NOMO-1 treated with DMSO at 0.1 percent for 48 hours (cell line): Measurements from ENCODE around the gene C5orf58.

Experiments used
- DNase-seq: peaks from one replicate; lab custom pipeline; 2025; ENCODE audit not compliant: unreplicated experiment; lab: John Stamatoyannopoulos, UW

The C5orf58 gene

DNA sequence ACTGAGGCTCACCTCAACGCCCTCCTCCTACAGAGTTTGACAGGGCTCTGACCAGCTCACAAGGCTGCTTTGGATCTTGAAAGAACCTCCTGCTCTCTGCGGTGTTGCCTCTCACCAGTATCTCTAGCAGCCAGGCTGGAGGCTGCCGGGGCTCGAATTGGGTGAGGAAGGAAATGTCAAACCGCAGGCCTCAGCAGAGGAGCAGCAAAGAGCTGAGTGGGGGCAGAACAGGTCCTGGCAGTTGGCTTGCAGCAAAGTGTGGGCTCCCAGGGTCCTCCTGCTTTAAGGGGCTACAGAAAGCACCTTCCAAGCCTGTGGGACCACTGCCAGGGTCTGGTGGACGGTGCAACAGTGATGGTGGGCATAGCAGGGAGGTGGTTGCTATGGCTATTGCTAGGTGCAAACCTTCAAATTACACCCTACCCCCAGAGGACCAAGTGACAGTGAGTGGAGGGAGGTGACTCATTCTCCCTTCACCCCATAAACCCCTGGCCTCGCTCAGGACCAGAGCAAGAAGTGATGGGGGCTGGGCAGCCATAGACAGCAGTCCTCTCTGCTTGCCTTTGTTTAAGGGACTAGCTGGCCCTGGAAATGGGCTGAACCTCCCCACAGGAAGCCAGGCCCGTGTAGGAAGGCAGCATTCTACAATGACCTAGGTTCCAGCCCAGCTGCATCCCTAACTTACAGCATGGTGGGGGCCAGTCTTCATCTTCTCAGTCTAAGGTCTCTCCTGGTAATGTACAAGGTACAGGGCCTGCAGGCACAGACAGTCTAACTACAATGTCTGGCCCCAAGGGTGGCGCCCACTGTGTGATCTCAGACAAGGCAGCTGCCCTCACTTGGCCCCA, 46.0 kb downstream of the C5orf58 start:
- peak; percentile 91 for DNase-seq

DNA sequence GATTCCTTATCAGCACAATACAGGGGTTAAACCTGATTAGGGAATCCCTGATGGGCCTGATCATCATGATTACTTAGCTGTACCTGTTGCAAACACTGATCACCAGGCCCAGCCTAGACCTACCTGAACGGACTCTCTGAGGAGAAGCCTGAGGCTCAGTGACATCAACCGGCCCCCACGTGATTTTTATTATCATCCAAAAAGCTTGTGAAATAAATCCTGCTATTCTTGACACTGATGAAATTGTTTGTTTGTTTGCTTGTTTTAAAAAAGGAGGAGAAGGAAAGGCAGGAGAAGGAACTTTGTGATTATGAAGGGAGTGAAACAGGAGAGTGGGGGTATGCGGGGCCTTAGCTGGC, 46.7 kb downstream of the C5orf58 start:
- DNase-seq: no peak

DNA sequence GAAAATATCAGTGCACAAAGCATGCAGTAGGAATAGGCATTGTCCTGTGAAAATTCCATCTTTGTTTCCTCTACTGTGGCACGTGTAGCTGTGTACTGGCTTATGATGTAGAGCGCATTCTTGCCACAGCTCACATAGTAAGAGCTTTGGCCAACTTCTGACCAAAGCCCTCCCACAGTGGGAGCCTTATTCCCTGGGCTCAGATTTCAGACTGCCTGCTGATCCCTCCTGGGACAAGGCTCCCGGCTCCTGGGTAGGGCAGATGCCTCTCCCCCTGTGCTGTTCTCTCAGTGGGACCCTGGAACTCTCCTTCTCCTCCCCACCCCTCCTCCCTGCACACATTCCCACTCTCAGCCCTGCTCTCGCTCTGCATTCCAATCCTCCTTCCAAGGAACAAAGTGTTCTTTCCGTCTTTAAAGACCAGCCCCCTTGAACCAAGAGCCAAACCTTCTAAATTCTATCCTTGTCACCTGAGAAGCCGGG, 47.3 kb downstream of the C5orf58 start:
- no peak for DNase-seq

DNA sequence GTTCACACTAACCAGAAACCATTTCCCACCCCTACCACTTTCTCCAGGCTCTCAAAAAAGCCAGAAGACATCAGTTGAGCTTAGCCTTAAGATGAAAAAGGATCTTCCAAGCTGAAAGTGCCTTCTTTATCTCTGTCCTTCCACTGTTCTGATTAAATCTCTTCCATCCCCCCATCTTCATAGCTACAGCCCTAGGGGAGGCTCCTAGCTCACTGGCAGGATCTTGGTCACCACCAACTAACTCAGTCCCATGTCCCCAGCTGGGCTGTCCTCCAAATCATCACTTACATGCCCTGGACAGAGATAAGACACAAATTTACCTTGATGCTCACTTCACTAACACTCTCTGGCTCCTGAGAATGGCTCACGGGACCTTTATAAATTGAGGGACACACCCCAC, 50.5 kb downstream of the C5orf58 start:
- no peak for DNase-seq

DNA sequence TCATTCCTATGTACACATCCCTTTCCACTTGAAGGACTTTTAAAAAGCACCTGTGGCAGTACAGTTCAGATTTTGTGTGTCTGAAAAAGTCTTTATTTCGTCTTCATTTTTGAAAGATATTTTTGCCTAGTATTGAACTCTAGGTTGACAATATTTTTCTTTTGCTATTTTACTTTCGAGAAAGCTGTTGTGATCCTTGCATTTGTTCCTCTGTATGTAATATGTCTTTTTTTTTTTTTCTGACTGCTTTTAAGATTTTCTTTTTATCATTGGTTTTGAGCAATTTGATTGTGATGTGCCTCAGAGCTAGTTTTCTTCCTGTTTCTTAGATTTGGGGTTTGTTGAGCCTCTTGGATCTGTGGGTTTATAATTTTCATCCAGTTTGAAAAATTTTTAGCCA, 51.4 kb downstream of the C5orf58 start:
- DNase-seq: no peak

DNA sequence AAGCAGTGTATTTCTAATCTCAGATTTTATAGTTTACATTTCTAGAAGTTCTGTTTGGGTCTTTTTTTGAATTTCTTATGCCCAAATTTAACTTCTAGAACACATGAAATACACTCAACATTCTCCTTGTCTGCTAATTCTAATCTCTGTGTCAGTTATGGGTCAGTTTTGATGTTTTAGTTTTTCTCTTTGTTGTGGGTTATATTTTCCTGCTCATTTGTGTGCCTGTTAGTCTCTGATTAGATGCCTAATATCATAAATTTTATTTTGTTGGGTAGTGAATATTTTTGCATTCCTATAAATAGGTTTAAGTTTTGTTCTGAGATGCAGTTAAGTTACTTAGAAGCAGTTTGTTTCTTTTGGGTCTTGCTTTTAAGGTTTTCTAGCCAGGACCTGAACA, 52.4 kb downstream of the C5orf58 start:
- DNase-seq: no peak

DNA sequence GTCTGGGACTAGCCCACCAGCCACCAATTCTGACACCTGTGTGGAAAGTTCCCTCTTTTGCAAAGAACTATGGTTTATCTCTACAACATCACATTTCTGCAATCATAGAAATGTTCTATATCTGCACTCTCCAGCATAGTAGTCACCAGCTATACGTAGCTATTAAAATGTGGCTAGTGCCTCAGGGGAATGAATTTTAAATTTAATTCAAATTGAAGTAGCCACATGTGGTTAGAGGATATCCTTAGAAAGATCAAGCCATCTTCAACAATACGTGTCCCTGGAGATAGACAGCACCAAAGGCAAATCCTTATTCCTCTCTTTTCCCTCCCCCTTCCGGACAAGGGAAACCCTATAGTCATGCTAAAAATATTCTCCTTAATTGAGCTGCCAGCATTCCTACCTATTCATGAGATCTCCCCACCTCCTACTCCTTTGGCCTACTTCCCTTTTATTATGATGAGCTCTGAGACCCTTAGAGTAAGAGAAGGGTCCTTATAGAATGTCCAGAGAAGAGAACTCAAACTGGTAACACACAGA, 53.7 kb downstream of the C5orf58 start:
- no peak for DNase-seq

DNA sequence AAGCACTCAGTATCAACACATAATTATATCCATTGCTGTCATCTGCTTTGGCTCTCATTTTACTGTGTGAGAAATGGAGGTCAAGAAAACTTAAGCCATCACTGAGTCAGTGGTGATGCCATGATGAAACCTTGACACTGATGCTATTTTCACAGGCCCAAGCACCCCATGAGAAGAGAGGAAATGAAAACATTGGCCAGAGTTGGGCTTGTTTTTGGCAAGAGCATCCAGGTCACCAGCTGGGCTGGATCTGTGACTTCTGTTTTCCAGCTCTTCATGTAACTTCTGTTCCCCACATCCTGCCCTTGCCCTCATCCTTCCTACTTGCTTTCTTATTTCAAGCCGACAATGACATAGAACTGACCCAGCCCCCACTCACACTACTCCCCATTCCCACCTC, 54.7 kb downstream of the C5orf58 start:
- DNase-seq: peak; percentile 33

DNA sequence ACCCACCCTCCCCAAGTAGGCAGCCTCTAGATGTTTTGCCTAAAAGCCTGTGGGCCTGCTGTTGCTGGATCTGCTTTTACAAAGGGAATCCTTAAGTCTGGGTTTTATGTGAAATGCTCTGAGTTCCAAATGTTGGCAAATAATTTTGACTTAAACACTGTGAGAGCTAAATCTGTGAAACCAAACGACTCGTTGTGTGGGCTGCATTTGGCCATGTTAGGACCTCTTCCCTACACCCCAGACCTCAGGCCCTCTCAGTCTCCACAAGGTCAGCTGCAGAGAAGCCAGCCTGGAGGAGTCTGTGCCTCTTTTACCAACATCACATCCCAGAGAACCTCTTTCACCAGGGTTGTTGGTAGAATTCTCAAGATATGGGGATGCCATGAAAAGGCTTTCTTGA, 55.4 kb downstream of the C5orf58 start:
- DNase-seq: no peak

DNA sequence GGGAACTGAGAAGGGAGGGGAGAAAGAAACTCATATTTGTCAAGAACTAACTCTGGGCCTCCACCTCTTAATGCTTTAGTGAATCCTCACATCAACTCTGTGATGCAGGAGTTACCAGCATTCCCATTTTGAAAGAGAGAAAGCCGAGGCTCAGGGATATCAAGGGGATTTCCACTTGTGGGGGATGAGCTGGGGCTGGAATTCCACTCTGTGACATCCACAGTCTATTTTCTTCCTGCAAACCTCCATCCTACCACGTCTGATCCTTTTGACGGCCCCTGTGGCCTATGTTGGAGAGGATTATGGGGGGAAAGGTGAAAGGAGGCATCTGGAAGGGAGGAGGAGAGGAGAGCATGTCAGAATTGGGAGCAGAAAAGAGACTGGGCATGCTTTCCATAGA, 55.8 kb downstream of the C5orf58 start:
- no peak for DNase-seq

DNA sequence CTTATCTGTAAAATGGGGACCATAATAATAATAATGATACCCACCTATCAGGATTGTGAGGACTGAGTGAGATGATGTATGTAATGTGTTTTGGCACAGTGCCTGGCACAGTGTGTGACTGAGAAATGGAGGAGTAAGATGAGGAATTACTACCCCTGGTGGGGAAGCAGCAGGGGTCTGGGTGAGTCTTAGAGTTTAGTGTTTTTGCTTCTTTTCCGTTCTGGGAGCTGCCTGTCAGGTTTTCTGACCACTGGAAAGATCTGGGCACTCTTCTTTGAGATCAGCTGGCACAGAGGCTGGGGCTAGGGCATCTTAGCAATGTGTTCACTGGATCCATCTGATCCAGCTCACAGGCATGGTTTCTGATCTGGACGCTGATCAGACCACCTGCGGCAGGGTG, 56.3 kb downstream of the C5orf58 start:
- DNase-seq: no peak

DNA sequence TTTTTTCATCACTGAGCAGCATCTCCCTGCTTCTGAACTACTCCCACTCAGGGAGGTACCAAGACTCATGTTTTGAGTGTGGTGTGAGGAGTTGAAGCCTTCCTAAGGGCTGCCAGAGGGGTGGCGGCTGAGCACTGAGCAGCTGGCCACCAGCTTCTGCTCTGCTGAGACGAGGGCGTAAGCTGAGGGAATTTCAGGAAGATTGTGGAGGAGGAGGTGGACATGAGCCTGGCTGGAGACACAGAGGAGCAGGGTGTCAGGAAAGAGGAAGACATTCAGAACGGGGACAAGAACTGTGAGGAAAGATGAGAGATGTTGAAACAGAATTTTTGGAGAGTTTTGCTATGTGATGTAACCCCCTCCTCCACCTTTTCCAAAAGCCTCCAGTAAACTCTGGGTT, 57.0 kb downstream of the C5orf58 start:
- no peak for DNase-seq

DNA sequence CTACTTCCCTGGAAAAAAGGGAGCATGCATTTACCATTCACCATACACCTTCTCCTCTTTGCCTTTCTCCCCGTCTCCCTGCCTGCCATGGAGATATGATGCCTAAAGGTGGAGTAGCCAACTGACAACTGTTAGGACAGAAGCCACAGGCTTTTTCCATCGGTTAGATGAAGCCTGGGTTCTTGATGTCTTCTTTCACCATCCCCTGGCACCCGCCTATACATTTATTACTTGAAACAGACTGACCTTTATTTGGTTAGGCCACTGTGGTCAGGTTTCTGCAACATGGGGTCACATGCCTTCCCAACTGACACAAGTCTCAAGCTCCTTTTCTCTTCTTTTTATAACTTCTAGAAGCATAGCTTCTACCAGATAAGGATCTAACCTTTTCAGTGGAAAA, 57.7 kb downstream of the C5orf58 start:
- peak; percentile 69 for DNase-seq

DNA sequence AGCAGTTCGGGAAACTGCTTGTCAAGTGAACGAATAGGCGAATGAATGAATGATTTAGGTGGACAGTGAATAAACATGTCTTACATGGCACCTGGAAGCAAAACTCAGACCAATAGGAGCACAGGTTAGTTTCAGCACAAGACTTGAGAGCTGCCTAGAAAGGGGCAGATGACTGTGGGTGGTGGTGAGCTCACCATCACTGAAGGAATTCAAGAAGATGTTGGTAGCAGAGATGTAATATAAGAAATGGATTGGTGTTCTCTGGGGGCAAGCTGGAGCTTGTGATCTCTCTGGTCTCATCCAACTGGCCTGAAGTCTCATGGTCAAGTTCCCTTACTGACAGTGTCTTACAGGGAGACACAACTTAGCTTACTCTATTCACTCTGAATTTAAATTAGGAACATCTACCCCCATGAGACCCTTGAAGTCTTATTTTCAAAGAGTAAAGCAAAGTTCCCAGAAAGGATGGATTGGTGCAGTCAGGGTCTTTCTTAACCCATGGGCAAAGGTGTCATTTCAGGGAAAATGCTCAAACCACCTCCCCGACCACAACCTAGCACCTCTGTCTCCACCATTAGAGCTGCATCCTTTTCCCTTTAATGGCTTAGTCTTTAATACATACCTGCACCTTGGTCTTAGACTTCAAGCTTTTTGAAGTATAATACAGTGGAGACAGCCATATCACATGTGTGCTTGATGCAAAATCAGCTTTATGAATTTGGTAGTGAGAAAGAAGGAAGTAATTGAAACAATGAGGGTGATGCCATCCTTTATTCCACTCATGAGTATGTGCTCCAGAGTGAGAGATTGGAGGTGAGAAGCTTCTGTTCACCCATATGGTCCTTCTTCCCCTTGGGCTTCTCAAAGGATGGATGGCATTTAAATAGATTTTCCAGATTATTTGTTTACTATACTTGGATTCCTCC, 59.7 kb downstream of the C5orf58 start:
- no peak for DNase-seq

DNA sequence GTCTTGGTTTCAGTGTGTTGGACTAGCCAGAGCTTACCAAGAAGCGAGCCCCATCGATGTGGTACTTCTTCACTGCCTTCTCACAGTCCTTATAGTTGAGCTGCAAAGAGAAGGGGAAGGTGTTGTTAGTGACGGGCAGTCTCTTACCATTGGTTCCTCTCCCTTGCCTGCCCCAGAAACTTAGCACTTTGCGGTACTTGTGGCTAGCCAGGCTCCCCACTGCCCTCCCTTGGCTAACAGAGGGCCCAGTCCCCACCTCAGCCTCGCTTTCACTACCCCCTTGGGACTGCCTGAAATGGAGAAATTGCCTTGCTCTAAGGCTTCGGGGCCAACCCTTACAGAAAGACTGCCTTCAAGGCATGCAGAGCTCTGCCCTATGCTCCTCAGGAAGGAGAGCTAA, 60.5 kb downstream of the C5orf58 start:
- DNase-seq: peak; percentile 99

DNA sequence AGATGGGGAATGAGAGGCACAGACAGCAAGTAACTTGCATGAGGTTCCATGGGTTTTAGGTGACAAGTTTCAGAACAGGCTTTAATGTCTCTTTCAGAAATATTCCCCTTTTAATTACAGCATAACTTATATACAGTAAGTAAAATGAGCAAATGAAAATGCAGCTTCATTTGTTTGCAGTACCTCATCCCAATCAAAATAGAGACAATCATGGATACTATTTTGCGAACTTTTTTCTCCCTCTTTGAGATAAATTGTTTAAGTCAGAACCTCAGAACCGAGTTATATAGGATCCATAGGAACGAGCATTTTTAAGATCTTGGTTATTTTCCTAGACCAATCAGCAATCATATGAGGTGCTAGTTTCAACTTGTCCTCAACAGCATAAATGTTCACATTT, 61.3 kb downstream of the C5orf58 start:
- no peak for DNase-seq

DNA sequence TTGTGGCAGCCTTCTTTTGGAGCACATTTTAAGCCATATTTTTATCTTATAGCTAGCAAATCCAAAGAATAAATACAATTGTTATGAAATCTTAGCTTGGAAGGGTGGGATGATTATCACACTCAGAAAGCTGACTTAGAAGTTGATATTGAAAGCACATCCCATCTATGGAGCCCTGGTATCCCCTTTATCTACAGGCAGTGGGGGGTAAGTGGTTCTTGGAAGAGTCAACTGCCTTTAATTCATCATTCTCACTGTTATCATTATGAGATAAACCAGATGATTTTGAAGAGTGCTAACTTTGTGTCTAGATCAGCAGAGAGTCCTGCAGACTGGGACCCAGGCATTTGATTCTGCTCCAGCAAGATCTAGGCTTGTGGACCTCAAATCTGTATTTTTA, 61.8 kb downstream of the C5orf58 start:
- DNase-seq: no peak
